GM12864 (cell line): Measurements from ENCODE around the gene GRIP1.

Source experiments
- DNase-seq: peaks from one replicate; pipeline ENCODE4 v3.0.0-alpha.2; 2011; ENCODE audit warnings: low read depth
- H3K4me3 ChIP-seq: 2 replicates; pipeline ENCODE4 v1.5.1; 2011; ENCODE audit warnings: mild to moderate bottlenecking, low read depth, low read length, control low read depth
- CTCF ChIP-seq: IDR thresholded peaks from 2 replicates; pipeline ENCODE4 v1.5.1; 2011; ENCODE audit warnings: low read depth, mild to moderate bottlenecking, moderate library complexity, low read length, control low read depth, inconsistent platforms; ENCODE audit errors: missing control alignments

GRIP1 gene

DNA sequence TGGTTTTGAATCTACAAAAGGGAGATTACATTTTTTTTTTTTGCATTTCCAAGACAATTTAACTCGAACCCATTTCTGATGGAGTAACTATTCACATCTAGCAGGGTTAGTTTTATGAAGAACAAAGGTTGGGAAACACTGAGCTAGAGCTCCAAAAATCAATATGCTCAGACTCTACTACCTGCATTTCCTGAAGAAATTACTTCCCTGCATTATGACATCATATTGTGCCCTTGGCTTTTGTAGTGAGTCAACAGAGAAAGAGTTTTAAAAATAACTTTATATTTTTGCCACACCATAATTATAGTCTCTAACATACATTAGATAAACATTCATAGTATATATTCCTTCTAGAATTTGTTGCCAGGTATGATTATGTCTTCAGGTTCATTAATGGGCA, 14.8 kb downstream of the GRIP1 start:
- no peak for DNase-seq
- no peak for TF ChIP-seq CTCF
- no peak overlapping the region for H3K4me3 ChIP-seq

DNA sequence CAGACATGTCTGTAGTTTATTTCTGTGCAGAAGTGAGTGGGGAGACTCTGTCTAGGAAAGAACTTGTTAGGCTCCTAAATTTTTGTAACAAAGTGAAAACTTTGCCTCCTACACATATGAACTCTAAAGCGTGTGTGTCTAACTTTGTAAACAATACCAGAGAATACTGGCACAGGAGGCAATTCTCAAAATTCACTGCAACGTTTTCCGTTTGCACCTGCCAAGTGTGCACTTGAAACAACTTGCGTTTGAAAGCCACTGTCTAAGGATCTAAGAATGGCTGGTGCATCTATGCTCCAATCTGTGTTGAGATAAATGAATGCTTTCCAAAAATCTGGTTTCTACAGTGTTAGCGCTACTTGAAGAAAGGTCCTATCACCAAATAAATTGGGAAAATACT, 15.3 kb downstream of the GRIP1 start:
- DNase-seq, result no peak
- no peak overlapping the region for H3K4me3 ChIP-seq
- TF ChIP-seq CTCF, result no peak

DNA sequence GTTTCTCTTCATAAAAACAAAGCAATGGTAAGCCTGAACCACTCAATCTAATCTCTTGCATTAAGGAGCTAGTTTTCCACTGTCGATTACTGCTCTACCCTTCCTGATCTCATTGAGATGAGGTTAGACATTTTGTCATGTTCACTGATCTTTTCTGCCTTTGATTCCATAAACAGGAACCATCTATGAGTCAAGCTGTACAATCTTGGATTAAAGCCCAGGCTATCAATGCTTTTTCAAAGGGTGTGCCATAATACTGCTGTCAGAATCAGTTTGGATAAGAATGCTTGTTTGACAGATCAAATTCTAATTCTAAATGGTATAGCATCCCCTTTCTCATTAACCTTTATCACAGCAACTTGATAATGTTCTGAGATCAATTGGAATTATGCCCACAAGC, 16.1 kb downstream of the GRIP1 start:
- no peak overlapping the region for H3K4me3 ChIP-seq
- DNase-seq, result no peak
- TF ChIP-seq CTCF, result no peak

- H3K4me3 ChIP-seq, result no peak overlapping the region
- no peak for DNase-seq
- no peak for TF ChIP-seq CTCF
Observed at GRCh38 chr12:66662179-66662578, 16.7 kb downstream of the GRIP1 start.

- H3K4me3 ChIP-seq, result no peak overlapping the region
- TF ChIP-seq CTCF, result no peak
Observed at GRCh38 chr12:66661357-66661756, 17.5 kb downstream of the GRIP1 start.

GRCh38 chr12:66653796-66654195, 25.1 kb downstream of the GRIP1 start:
- no peak overlapping the region for H3K4me3 ChIP-seq
- DNase-seq, result no peak
- no peak for TF ChIP-seq CTCF

More at GRCh38 chr12:66661357-66661756, 17.5 kb downstream of the GRIP1 start:
- no peak for DNase-seq

GRCh38 chr12:66648033-66648735, 30.7 kb downstream of the GRIP1 start:
- no peak for DNase-seq
- TF ChIP-seq CTCF, result no peak
- no peak overlapping the region for H3K4me3 ChIP-seq
